Loucy (cell line): ENCODE data around the gene MRPL32.

Experiments
- H2AFZ ChIP-seq: fragments of 200-600 bp; sonication (generic); 2 replicates; pipeline ENCODE4 v1.6.0; 2016; ENCODE audit warnings: antibody characterized with exemption, mild to moderate bottlenecking, low read length, moderate library complexity
- H3F3A ChIP-seq: fragments of 200-600 bp; 2 replicates; pipeline ENCODE4 v1.6.0; 2016; ENCODE audit warnings: antibody characterized with exemption, low read depth, mild to moderate bottlenecking
- H3K27me3 ChIP-seq: fragments of 200-600 bp; sonication (generic); 2 replicates; pipeline ENCODE4 v1.6.1; 2014; ENCODE audit warnings: low read length, mild to moderate bottlenecking; ENCODE audit not compliant: insufficient read depth, poor library complexity, severe bottlenecking
- H3K36me3 ChIP-seq: fragments of 200-600 bp; sonication (generic); 2 replicates; pipeline ENCODE4 v1.6.1; 2016; ENCODE audit warnings: low read length; ENCODE audit not compliant: insufficient read depth
- H3K4me1 ChIP-seq: fragments of 200-600 bp; sonication (generic); 2 replicates; pipeline ENCODE4 v1.5.1; 2014; ENCODE audit warnings: low read length, mild to moderate bottlenecking; ENCODE audit not compliant: insufficient read depth, poor library complexity, severe bottlenecking
- H3K4me2 ChIP-seq: fragments of 200-600 bp; sonication (generic); 2 replicates; pipeline ENCODE4 v1.6.0; 2014; ENCODE audit warnings: antibody characterized with exemption, low read length, low read depth, mild to moderate bottlenecking; ENCODE audit not compliant: poor library complexity, severe bottlenecking
- H3K4me3 ChIP-seq: fragments of 200-600 bp; sonication (generic); 2 replicates; pipeline ENCODE4 v1.5.1; 2014; ENCODE audit warnings: low read length, mild to moderate bottlenecking, mixed read lengths; ENCODE audit not compliant: poor library complexity, severe bottlenecking
- H3K79me2 ChIP-seq: fragments of 200-600 bp; sonication (generic); 2 replicates; pipeline ENCODE4 v1.6.1; 2014; ENCODE audit warnings: low read length; ENCODE audit not compliant: insufficient read depth
- H3K9ac ChIP-seq: fragments of 200-600 bp; sonication (generic); 2 replicates; pipeline ENCODE4 v1.6.0; 2014; ENCODE audit warnings: mild to moderate bottlenecking, low read depth, low read length, moderate library complexity; ENCODE audit not compliant: poor library complexity, severe bottlenecking
- H3K9me2 ChIP-seq: fragments of 200-600 bp; sonication (generic); replicated peaks from 2 replicates; pipeline ENCODE4 v1.6.1; 2016; ENCODE audit warnings: low read depth, low read length, mixed read lengths
- H3K9me3 ChIP-seq: fragments of 200-600 bp; sonication (generic); 2 replicates; pipeline ENCODE4 v1.6.1; 2014; ENCODE audit warnings: mild to moderate bottlenecking, antibody characterized with exemption, low read length, low read depth; ENCODE audit not compliant: insufficient read depth
- H4K20me1 ChIP-seq: fragments of 200-600 bp; sonication (generic); 2 replicates; pipeline ENCODE4 v1.6.0; 2014; ENCODE audit warnings: antibody characterized with exemption, low read length, mild to moderate bottlenecking; ENCODE audit not compliant: insufficient read depth, poor library complexity, severe bottlenecking
- CTCF ChIP-seq: fragments of 200-600 bp; sonication (generic); conservative IDR thresholded peaks from 2 replicates; pipeline ENCODE4 v1.5.1; 2014; ENCODE audit warnings: mild to moderate bottlenecking, antibody characterized with exemption, low read length
- EZH2phosphoT487 ChIP-seq: fragments of 200-600 bp; IDR thresholded peaks from 2 replicates; pipeline ENCODE4 v1.6.1; 2018; ENCODE audit warnings: antibody characterized with exemption, mild to moderate bottlenecking, moderate library complexity, borderline replicate concordance

MRPL32 gene

DNA sequence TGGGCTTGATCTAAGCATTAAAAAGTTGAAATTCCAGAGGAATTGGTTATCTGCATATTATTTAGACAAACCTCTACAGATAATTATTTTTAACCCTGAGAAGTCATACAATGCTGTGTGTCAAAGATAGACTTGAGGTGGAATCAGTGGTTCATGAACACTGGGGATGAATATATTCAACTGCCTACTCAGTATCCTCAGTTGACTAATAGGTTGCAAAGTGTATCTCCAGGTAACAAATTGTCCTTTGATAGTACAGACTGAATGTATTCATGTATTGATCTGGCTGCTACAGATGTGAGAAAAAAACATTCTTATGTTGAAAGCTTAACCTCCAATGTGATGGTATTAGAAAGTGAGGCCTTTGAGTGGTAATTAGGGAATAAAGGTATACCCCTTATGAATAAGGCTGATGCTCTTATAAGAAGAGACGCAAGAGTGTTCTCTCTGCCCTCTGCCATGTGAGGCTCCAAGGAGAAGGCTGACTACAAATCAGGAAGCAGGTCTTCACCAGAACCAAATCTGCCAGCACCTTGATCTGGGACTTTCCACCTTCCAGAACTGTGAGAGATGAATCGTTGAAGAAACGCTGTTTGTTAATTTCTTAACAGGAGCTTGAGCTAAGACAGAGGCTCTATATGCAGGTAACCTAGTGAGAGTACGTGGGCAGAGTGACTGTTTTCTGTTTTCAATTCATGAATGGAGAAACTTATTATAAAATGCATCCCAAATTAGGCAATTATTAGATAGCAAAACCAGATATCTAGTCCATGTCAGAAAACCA lies 7.5 kb downstream of the MRPL32 start:
- H3K27me3 ChIP-seq: no peaks in the 10 kb centered on the region
- no peak overlapping the region for H3K4me2 ChIP-seq
- H3K9ac ChIP-seq: no peak overlapping the region
- TF ChIP-seq EZH2phosphoT487 (no peak), CTCF (no peak)
- H3K36me3 ChIP-seq: peaks cover 14% of the 10 kb centered on the region; the same call in 1 of the 2 replicates
- H3K9me3 ChIP-seq: no peaks in the 10 kb centered on the region
- peaks cover 13% of the 10 kb centered on the region for H3K4me1 ChIP-seq
- H3K9me2 ChIP-seq: no peaks in the 10 kb centered on the region
- H4K20me1 ChIP-seq: peaks cover 11% of the 10 kb centered on the region
- H3K79me2 ChIP-seq: peaks cover 19% of the 10 kb centered on the region
- H3F3A ChIP-seq: no peaks in the 10 kb centered on the region
- no peak overlapping the region for H3K4me3 ChIP-seq
- no peak overlapping the region for H2AFZ ChIP-seq

DNA sequence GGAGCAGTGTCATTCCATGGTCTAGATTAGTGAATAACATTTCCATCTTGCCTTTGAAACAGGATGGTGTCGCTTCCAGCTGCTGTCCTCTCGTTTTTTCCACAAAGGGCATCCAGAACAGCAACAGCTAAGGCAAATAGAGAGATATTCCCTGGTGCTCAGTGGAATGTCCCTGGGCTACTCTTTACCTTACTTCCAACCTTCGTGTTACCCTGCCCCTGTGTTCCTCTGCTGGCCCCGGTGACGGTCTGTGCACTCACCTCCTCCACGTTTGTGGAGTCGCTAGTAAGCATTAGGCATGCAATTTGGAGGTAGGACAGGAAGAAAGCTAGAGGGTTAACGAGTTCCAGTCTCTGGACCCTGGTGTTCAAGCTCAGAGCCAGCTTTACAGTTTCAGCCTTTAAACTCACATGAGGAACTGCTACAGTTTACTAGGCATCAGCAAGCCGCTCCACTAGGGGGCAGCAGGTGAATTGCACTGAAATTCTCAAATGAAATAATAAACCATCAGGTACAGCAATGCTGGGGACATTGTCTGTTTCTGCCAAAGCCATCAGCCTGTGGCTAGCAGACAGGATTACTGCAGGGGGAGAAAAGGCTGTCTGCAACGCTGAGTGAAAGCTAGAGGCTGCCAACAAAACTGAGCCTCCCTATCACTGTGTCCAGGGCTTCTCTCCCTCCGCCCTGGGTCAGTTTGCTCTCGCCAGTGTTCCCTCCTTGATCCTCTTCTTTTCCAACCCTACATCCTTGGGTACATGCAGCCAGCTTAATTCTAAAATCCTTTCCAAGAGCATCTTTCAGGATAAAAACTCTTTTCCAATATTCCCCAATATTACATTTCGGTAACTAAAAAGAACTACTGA lies 9.0 kb downstream of the MRPL32 start:
- no peak overlapping the region for H2AFZ ChIP-seq
- no peak overlapping the region for H3K9ac ChIP-seq
- TF ChIP-seq CTCF (peak; percentile 91), EZH2phosphoT487 (no peak)
- peaks cover under 1% of the 10 kb centered on the region for H3K4me1 ChIP-seq
- no peak overlapping the region for H3K4me3 ChIP-seq
- H3F3A ChIP-seq: no peaks in the 10 kb centered on the region
- H3K9me3 ChIP-seq: no peaks in the 10 kb centered on the region
- peaks cover 10% of the 10 kb centered on the region; the same call in 1 of the 2 replicates for H3K36me3 ChIP-seq
- H3K9me2 ChIP-seq: no peaks in the 10 kb centered on the region
- no peak overlapping the region for H3K4me2 ChIP-seq
- H3K79me2 ChIP-seq: peaks cover 4% of the 10 kb centered on the region; the same call in 1 of the 2 replicates
- peaks cover under 1% of the 10 kb centered on the region for H4K20me1 ChIP-seq
- H3K27me3 ChIP-seq: no peaks in the 10 kb centered on the region

GRCh38 chr7:42945821-42946626 lies 13.8 kb downstream of the MRPL32 start:
- Histone ChIP-seq H2AFZ (peak overlapping the region; percentile 6; the same call in 1 of the 2 replicates), H3K4me3 (no peak overlapping the region)

More at GRCh38 chr7:42945821-42946626, 13.8 kb downstream of the MRPL32 start:
- TF ChIP-seq EZH2phosphoT487 (no peak), CTCF (no peak)
- no peaks in the 10 kb centered on the region for H3K9me2 ChIP-seq
- H3K9me3 ChIP-seq: no peaks in the 10 kb centered on the region
- no peaks in the 10 kb centered on the region for H3K79me2 ChIP-seq
- no peaks in the 10 kb centered on the region for H3F3A ChIP-seq
- peak overlapping the region; percentile 32 for H3K4me2 ChIP-seq
- H3K36me3 ChIP-seq: no peaks in the 10 kb centered on the region
- H3K27me3 ChIP-seq: no peaks in the 10 kb centered on the region
- no peak overlapping the region for H3K9ac ChIP-seq
- H3K4me1 ChIP-seq: no peaks in the 10 kb centered on the region
- H4K20me1 ChIP-seq: no peaks in the 10 kb centered on the region
